ENCODE data around the gene RAB27A.

- TF ChIP-seq, protein P1, sequence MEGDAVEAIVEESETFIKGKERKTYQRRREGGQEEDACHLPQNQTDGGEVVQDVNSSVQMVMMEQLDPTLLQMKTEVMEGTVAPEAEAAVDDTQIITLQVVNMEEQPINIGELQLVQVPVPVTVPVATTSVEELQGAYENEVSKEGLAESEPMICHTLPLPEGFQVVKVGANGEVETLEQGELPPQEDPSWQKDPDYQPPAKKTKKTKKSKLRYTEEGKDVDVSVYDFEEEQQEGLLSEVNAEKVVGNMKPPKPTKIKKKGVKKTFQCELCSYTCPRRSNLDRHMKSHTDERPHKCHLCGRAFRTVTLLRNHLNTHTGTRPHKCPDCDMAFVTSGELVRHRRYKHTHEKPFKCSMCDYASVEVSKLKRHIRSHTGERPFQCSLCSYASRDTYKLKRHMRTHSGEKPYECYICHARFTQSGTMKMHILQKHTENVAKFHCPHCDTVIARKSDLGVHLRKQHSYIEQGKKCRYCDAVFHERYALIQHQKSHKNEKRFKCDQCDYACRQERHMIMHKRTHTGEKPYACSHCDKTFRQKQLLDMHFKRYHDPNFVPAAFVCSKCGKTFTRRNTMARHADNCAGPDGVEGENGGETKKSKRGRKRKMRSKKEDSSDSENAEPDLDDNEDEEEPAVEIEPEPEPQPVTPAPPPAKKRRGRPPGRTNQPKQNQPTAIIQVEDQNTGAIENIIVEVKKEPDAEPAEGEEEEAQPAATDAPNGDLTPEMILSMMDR (IDR thresholded peaks at IDR 0.05), result no peak
- TF ChIP-seq POLR2AphosphoS5 (IDR thresholded peaks at IDR 0.05), result no peak
Observed at GRCh38 chr15:55170361-55170760, 119.3 kb downstream of the RAB27A start.

Data from esophagus muscularis mucosa (tissue), 3 donors.